ENCODE results near the gene TMEM132D. TPM values are rescaled to one million over a fixed set of nuclear protein-coding genes. Genes with fewer than 3 reads are reported as not detected.

The TMEM132D gene
- polyA plus RNA-seq, 1 donor from 2014 or later = 1.3 TPM

DNA sequence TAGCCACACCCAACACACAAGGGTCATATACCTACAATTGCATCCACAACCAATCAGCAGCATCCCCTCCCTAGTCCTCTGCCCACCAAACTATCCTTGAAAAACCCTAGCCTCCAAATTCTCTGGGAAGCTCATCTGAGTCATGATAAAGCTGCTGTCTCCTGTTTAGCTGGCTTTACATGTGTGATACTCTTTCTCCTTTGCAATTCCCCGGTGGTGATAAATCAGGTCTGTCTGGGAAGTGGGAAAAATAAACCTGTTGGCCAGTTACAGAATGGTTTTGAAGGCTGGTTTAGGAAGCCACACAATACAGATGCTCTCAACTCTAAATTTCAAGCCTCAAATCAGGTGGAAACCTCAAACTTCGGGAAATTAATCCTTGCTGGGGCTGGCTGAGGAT lies 41.9 kb downstream of the TMEM132D start:
- H3K9me3 ChIP-seq (ENCODE audit: low read length) = no peaks in the 10 kb centered on the region
- no peaks in the 10 kb centered on the region for H4K20me1 ChIP-seq (ENCODE audit: insufficient read depth)
- no peaks in the 10 kb centered on the region for H3K9me2 ChIP-seq (ENCODE audit: insufficient read depth, low read length)
- no peak overlapping the region for H3K9ac ChIP-seq (ENCODE audit: low read length)
- H3F3A ChIP-seq (ENCODE audit: insufficient read depth, low read length, poor library complexity, severe bottlenecking) = no peaks in the 10 kb centered on the region
- H3K4me3 ChIP-seq (ENCODE audit: low read length) = no peak overlapping the region
- TF ChIP-seq POLR2AphosphoS5 (IDR thresholded peaks at IDR 0.05) (no peak), SMC3 (conservative IDR thresholded peaks at IDR 0.05; ENCODE audit: poor library complexity) (no peak), EP300 (conservative IDR thresholded peaks at IDR 0.05; ENCODE audit: poor library complexity, severe bottlenecking) (no peak), MXI1 (conservative IDR thresholded peaks at IDR 0.05; ENCODE audit: poor library complexity, severe bottlenecking) (no peak), EZH2 (IDR thresholded peaks at IDR 0.05; ENCODE audit: borderline replicate concordance, insufficient read depth, low read length, poor library complexity, severe bottlenecking) (no peak), RAD21 (conservative IDR thresholded peaks at IDR 0.05) (no peak), CTCF (IDR thresholded peaks at IDR 0.05; ENCODE audit: poor library complexity, severe bottlenecking) (no peak), REST (IDR thresholded peaks at IDR 0.05; ENCODE audit: borderline replicate concordance) (no peak), TAF1 (IDR thresholded peaks at IDR 0.05; ENCODE audit: low read depth) (no peak)
- H3K27me3 ChIP-seq (ENCODE audit: insufficient read depth, low read depth, low read length) = no peaks in the 10 kb centered on the region
- no peaks in the 10 kb centered on the region for H3K36me3 ChIP-seq (ENCODE audit: insufficient read depth, low read length)
- H3K79me2 ChIP-seq (replicated peaks; ENCODE audit: insufficient read depth, low read length) = no peaks in the 10 kb centered on the region
- H3K4me2 ChIP-seq (ENCODE audit: low read length) = no peak overlapping the region
- no peak overlapping the region for H2AFZ ChIP-seq (ENCODE audit: low read depth, low read length)
- no peak overlapping the region for H3K27ac ChIP-seq (ENCODE audit: low read length)

DNA sequence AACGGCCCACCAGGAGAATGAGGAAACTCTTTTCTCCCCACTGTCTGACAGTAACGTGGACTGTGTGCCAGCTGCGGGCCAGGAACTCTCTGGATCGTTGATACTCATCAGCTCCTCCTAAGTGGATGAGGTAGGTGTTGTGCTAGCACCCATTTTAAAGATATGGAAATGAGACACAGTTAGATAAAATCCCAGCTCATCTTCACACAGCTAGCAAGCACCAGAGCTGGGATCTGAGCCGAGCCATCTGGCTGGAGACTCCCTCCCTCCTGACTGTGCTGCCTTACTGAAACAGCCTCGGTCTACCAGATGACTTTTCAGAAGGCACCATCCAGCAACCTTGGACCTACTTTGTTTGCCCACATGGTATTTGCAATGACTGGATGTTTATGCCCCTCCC lies 49.2 kb downstream of the TMEM132D start:
- Histone ChIP-seq H3F3A (ENCODE audit: insufficient read depth, low read length, poor library complexity, severe bottlenecking) (no peaks in the 10 kb centered on the region), H2AFZ (ENCODE audit: low read depth, low read length) (no peak overlapping the region), H3K4me3 (ENCODE audit: low read length) (no peak overlapping the region), H3K9ac (ENCODE audit: low read length) (no peak overlapping the region), H3K9me3 (ENCODE audit: low read length) (no peaks in the 10 kb centered on the region), H3K9me2 (ENCODE audit: insufficient read depth, low read length) (no peaks in the 10 kb centered on the region), H3K4me2 (ENCODE audit: low read length) (no peak overlapping the region), H4K20me1 (ENCODE audit: insufficient read depth) (no peaks in the 10 kb centered on the region), H3K27ac (ENCODE audit: low read length) (no peak overlapping the region), H3K36me3 (ENCODE audit: insufficient read depth, low read length) (no peaks in the 10 kb centered on the region), H3K79me2 (replicated peaks; ENCODE audit: insufficient read depth, low read length) (no peaks in the 10 kb centered on the region), H3K27me3 (ENCODE audit: insufficient read depth, low read depth, low read length) (no peaks in the 10 kb centered on the region)
- TF ChIP-seq RAD21 (conservative IDR thresholded peaks at IDR 0.05) (no peak), EZH2 (IDR thresholded peaks at IDR 0.05; ENCODE audit: borderline replicate concordance, insufficient read depth, low read length, poor library complexity, severe bottlenecking) (no peak), MXI1 (conservative IDR thresholded peaks at IDR 0.05; ENCODE audit: poor library complexity, severe bottlenecking) (no peak), TAF1 (IDR thresholded peaks at IDR 0.05; ENCODE audit: low read depth) (no peak), CTCF (IDR thresholded peaks at IDR 0.05; ENCODE audit: poor library complexity, severe bottlenecking) (no peak), EP300 (conservative IDR thresholded peaks at IDR 0.05; ENCODE audit: poor library complexity, severe bottlenecking) (no peak), SMC3 (conservative IDR thresholded peaks at IDR 0.05; ENCODE audit: poor library complexity) (no peak), POLR2AphosphoS5 (IDR thresholded peaks at IDR 0.05) (no peak), REST (IDR thresholded peaks at IDR 0.05; ENCODE audit: borderline replicate concordance) (no peak)

Data from neural cell (in vitro differentiated cells).